Upper lobe of right lung (tissue), 1 donor: ENCODE measurements around the gene SEMA3E. TPM values are rescaled to one million over a fixed set of nuclear protein-coding genes. Genes with fewer than 3 reads are reported as not detected.

Experiments used
- ATAC-seq: fragments of 200-7000 bp; cut with Tn5 transposase; one replicate; pipeline ENCODE4 v1.9.1; 2020; ENCODE audit warnings: mild to moderate bottlenecking, moderate library complexity
- DNase-seq: peaks from one replicate; pipeline ENCODE4 v3.0.0-alpha.2; 2020
- H3K27ac ChIP-seq: fragments of 200-600 bp; one replicate; pipeline ENCODE4 v1.8.0; 2022
- H3K27me3 ChIP-seq: fragments of 200-600 bp; one replicate; pipeline ENCODE4 v1.8.0; 2022; ENCODE audit warnings: mild to moderate bottlenecking
- H3K36me3 ChIP-seq: fragments of 200-600 bp; one replicate; pipeline ENCODE4 v1.8.0; 2022
- H3K4me1 ChIP-seq: fragments of 200-600 bp; one replicate; pipeline ENCODE4 v1.8.0; 2022
- H3K4me3 ChIP-seq: fragments of 200-600 bp; one replicate; pipeline ENCODE4 v1.8.0; 2022; ENCODE audit warnings: mild to moderate bottlenecking
- H3K9me3 ChIP-seq: fragments of 200-600 bp; one replicate; pipeline ENCODE4 v1.8.0; 2022
- CTCF ChIP-seq: fragments of 200-600 bp; IDR thresholded peaks from one replicate; pipeline ENCODE4 v1.8.0; 2022; ENCODE audit warnings: antibody characterized with exemption
- intact Hi-C: fragments of 100-400 bp; cut with DNase I; formaldehyde crosslinking; loops from one replicate; pipeline ENCODE4 v1.11.0; 2022
- total RNA-seq: library from RNA; stranded (reverse); fragmentation: NEBNext Ultra II Directional; extraction: Animal tissue kit (Norgen Biotek cat#: 25700); gene quantifications from one replicate; pipeline ENCODE4 v1.2.1, GENCODE V29; 2021
- donor health status: DM: no; HTN: yes; CAD: no; lungs with severe emphysema.

SEMA3E gene
- total RNA-seq, 1 donor from 2014 or later: 11.9 TPM

DNA sequence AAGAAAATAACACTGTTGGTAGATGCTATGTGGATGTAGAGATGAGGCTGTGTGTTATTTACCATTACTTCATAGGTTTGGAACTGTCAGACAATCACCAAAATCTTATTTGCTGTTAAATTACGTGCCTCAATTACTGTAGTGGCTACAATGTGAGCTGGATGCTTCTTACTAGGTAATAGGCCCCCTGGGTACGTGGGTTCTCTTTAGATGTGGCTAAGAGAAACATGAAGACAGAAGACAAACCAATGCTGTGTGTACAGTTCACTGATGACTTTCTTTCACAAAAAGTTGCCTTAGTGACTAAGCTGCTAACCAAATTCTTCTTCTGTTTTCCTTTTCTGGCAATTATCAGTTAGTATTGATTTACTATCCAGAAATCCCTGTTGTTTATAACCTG lies 144.6 kb downstream of the SEMA3E start:
- H3K27me3 ChIP-seq: no peaks in the 10 kb centered on the region
- no peak overlapping the region for H3K27ac ChIP-seq
- no peak overlapping the region for H3K4me3 ChIP-seq
- ATAC-seq (no peak), DNase-seq (no peak)
- intact Hi-C loops: no loop called here
- H3K4me1 ChIP-seq: no peaks in the 10 kb centered on the region
- no peak for TF ChIP-seq CTCF
- no peaks in the 10 kb centered on the region for H3K9me3 ChIP-seq
- no peaks in the 10 kb centered on the region for H3K36me3 ChIP-seq

GRCh38 chr7:83502636-83503035 lies 146.3 kb downstream of the SEMA3E start:
- ATAC-seq: no peak
- no peaks in the 10 kb centered on the region for H3K9me3 ChIP-seq
- H3K36me3 ChIP-seq: no peaks in the 10 kb centered on the region
- H3K27ac ChIP-seq: no peak overlapping the region
- intact Hi-C loops: no loop called here
- TF ChIP-seq CTCF: no peak
- H3K4me1 ChIP-seq: no peaks in the 10 kb centered on the region
- no peaks in the 10 kb centered on the region for H3K27me3 ChIP-seq
- no peak for DNase-seq
- H3K4me3 ChIP-seq: no peak overlapping the region

- DNase-seq: no peak
- Histone ChIP-seq H3K27ac (no peak overlapping the region), H3K9me3 (no peaks in the 10 kb centered on the region), H3K4me1 (no peaks in the 10 kb centered on the region), H3K27me3 (no peaks in the 10 kb centered on the region), H3K4me3 (no peak overlapping the region), H3K36me3 (no peaks in the 10 kb centered on the region)
- no peak for TF ChIP-seq CTCF
- ATAC-seq: no peak
- intact Hi-C loops: no loop called here
Measured at GRCh38 chr7:83494683-83495082, 154.3 kb downstream of the SEMA3E start.

DNA sequence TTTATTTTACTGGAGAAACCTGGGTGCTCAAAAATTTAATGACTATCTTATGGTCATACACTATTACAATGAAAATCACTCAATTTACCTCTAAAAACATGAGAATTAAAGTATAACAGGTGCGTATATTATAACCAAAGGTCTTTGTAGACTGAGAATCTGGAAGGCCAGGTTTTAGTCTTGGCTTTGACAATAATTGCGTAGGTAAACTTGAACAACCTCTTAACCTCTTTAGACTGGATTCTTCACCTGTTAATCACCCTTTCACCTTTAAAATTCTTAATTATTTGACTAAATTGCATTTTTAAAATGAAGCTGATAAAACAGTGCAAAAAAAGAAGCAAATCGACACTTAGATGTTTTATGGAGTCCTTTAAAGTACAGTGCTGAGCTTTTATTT lies 156.1 kb downstream of the SEMA3E start:
- no peaks in the 10 kb centered on the region for H3K9me3 ChIP-seq
- no peaks in the 10 kb centered on the region for H3K27me3 ChIP-seq
- H3K4me3 ChIP-seq: no peak overlapping the region
- no peak overlapping the region for H3K27ac ChIP-seq
- TF ChIP-seq CTCF: no peak
- no peaks in the 10 kb centered on the region for H3K4me1 ChIP-seq
- intact Hi-C loops: no loop called here
- ATAC-seq: no peak
- DNase-seq: no peak
- H3K36me3 ChIP-seq: no peaks in the 10 kb centered on the region

DNA sequence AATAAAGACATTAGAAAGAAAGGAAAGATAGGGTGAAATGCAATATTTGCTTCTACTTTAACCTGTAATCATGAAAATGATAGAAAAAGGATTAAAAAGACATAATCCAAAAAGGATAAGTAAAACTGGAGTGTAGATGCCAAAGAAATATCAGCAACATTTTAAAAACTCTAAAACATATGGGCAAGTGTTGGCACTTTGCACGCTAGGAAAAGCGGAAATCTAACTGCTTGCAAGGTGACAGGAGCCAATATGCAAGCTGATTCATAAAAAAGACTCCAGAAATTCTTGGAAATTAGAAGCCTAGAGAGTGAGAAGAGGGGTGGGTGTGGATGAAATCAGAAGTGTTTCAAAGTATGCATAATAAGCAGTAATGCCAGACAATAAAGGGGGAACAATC lies 161.1 kb downstream of the SEMA3E start:
- H3K36me3 ChIP-seq: no peaks in the 10 kb centered on the region
- no peaks in the 10 kb centered on the region for H3K9me3 ChIP-seq
- H3K4me1 ChIP-seq: no peaks in the 10 kb centered on the region
- no peak overlapping the region for H3K4me3 ChIP-seq
- TF ChIP-seq CTCF: no peak
- ATAC-seq (no peak), DNase-seq (no peak)
- no peaks in the 10 kb centered on the region for H3K27me3 ChIP-seq
- intact Hi-C loops: no loop called here
- H3K27ac ChIP-seq: no peak overlapping the region

DNA sequence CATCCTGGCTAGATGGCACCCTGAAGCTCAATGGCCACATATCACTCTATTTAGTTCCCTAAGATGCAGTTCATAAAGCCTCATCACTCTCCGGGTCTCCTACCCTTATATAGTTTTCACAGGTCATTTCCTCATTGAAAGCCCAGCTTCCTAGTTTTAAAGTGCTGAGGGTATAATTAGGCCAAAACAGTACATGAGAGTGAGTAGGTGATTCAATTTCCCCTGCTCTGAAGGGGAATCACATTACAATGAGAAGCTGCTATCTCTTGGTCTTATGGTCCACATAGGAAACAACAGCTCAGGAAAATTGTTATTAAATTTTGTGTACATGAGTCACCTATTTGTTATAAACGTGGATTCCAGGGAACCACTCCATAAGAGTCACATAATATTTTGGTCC lies 162.0 kb downstream of the SEMA3E start:
- TF ChIP-seq CTCF: no peak
- Histone ChIP-seq H3K9me3 (no peaks in the 10 kb centered on the region), H3K4me3 (no peak overlapping the region), H3K27me3 (no peaks in the 10 kb centered on the region), H3K27ac (no peak overlapping the region), H3K4me1 (no peaks in the 10 kb centered on the region), H3K36me3 (no peaks in the 10 kb centered on the region)
- DNase-seq (no peak), ATAC-seq (no peak)
- intact Hi-C loops: no loop called here
